Measurements from ENCODE around the gene TRMT5.

The TRMT5 gene

GRCh38 chr14:60933920-60934655, 46.8 kb downstream of the TRMT5 start:
- Histone ChIP-seq H3K4me2 (ENCODE audit: low read length) (no peak overlapping the region), H3K4me1 (ENCODE audit: control insufficient read depth in 1 of 2, insufficient read depth in 2 of 2, low read length in 2 of 2) (no peaks in the 10 kb centered on the region), H3K79me1 (ENCODE audit: low read length) (no peaks in the 10 kb centered on the region), H3K4me3 (ENCODE audit: low read depth, low read length) (no peak overlapping the region), H3K79me2 (ENCODE audit: control insufficient read depth, insufficient read depth, low read length, poor library complexity) (no peaks in the 10 kb centered on the region), H3K9ac (ENCODE audit: low read length) (no peak overlapping the region), H4K8ac (ENCODE audit: low read depth, low read length) (no peak overlapping the region), H3K27ac (ENCODE audit: low read depth, low read length) (no peak overlapping the region), H3K23ac (ENCODE audit: low read length) (no peak overlapping the region), H2BK120ac (ENCODE audit: insufficient read depth, low read length, poor library complexity) (no peak overlapping the region), H3K4ac (ENCODE audit: low read depth, low read length) (no peak overlapping the region), H3K18ac (ENCODE audit: low read length) (no peak overlapping the region), H3K14ac (ENCODE audit: low read length) (no peak overlapping the region), H3K9me3 (ENCODE audit: insufficient read depth, low read depth, low read length) (no peaks in the 10 kb centered on the region), H4K12ac (ENCODE audit: low read depth, low read length) (no peak overlapping the region), H2AFZ (ENCODE audit: insufficient read depth, low read length, poor library complexity) (no peak overlapping the region), H2AK5ac (ENCODE audit: low read length) (no peak overlapping the region), H4K91ac (ENCODE audit: low read depth, low read length) (no peak overlapping the region), H3K27me3 (ENCODE audit: insufficient read depth, low read length) (no peaks in the 10 kb centered on the region), H3K36me3 (ENCODE audit: control insufficient read depth in 1 of 2, insufficient read depth in 2 of 2, low read length in 2 of 2) (no peaks in the 10 kb centered on the region), H2BK5ac (ENCODE audit: low read depth, low read length, poor library complexity) (no peak overlapping the region), H2BK12ac (ENCODE audit: low read length) (no peak overlapping the region)
- WGBS (ENCODE audit: extremely low coverage, insufficient coverage, insufficient read length), result no CpG with 5 or more reads among the region's 8 CpGs
- no peak for DNase-seq

GRCh38 chr14:60931218-60931617, 49.7 kb downstream of the TRMT5 start:
- Histone ChIP-seq H3K9ac (ENCODE audit: low read length) (no peak overlapping the region), H3K4me2 (ENCODE audit: low read length) (no peak overlapping the region), H3K18ac (ENCODE audit: low read length) (no peak overlapping the region), H3K36me3 (ENCODE audit: control insufficient read depth in 1 of 2, insufficient read depth in 2 of 2, low read length in 2 of 2) (no peaks in the 10 kb centered on the region), H3K14ac (ENCODE audit: low read length) (no peak overlapping the region), H4K91ac (ENCODE audit: low read depth, low read length) (no peak overlapping the region), H3K23ac (ENCODE audit: low read length) (no peak overlapping the region), H4K8ac (ENCODE audit: low read depth, low read length) (no peak overlapping the region), H3K27me3 (ENCODE audit: insufficient read depth, low read length) (no peaks in the 10 kb centered on the region), H3K9me3 (ENCODE audit: insufficient read depth, low read depth, low read length) (no peaks in the 10 kb centered on the region), H2BK5ac (ENCODE audit: low read depth, low read length, poor library complexity) (no peak overlapping the region), H3K4me3 (ENCODE audit: low read depth, low read length) (no peak overlapping the region), H2BK120ac (ENCODE audit: insufficient read depth, low read length, poor library complexity) (no peak overlapping the region), H3K27ac (ENCODE audit: low read depth, low read length) (no peak overlapping the region), H2BK12ac (ENCODE audit: low read length) (no peak overlapping the region), H2AK5ac (ENCODE audit: low read length) (no peak overlapping the region), H3K4ac (ENCODE audit: low read depth, low read length) (no peak overlapping the region), H3K79me2 (ENCODE audit: control insufficient read depth, insufficient read depth, low read length, poor library complexity) (no peaks in the 10 kb centered on the region), H3K4me1 (ENCODE audit: control insufficient read depth in 1 of 2, insufficient read depth in 2 of 2, low read length in 2 of 2) (no peaks in the 10 kb centered on the region), H2AFZ (ENCODE audit: insufficient read depth, low read length, poor library complexity) (no peak overlapping the region), H3K79me1 (ENCODE audit: low read length) (no peaks in the 10 kb centered on the region), H4K12ac (ENCODE audit: low read depth, low read length) (no peak overlapping the region)
- no peak for DNase-seq
- no CpG with 5 or more reads among the region's 1 CpG for WGBS (ENCODE audit: extremely low coverage, insufficient coverage, insufficient read length)

GRCh38 chr14:60926002-60926401, 54.9 kb downstream of the TRMT5 start:
- Histone ChIP-seq H3K27ac (ENCODE audit: low read depth, low read length) (no peak overlapping the region), H2BK5ac (ENCODE audit: low read depth, low read length, poor library complexity) (no peak overlapping the region), H3K36me3 (ENCODE audit: control insufficient read depth in 1 of 2, insufficient read depth in 2 of 2, low read length in 2 of 2) (no peaks in the 10 kb centered on the region), H3K79me1 (ENCODE audit: low read length) (no peaks in the 10 kb centered on the region), H3K4me1 (ENCODE audit: control insufficient read depth in 1 of 2, insufficient read depth in 2 of 2, low read length in 2 of 2) (no peaks in the 10 kb centered on the region), H2AK5ac (ENCODE audit: low read length) (no peak overlapping the region), H3K27me3 (ENCODE audit: insufficient read depth, low read length) (no peaks in the 10 kb centered on the region), H3K18ac (ENCODE audit: low read length) (no peak overlapping the region), H3K9me3 (ENCODE audit: insufficient read depth, low read depth, low read length) (no peaks in the 10 kb centered on the region), H3K14ac (ENCODE audit: low read length) (no peak overlapping the region), H2BK12ac (ENCODE audit: low read length) (no peak overlapping the region), H4K12ac (ENCODE audit: low read depth, low read length) (no peak overlapping the region), H2AFZ (ENCODE audit: insufficient read depth, low read length, poor library complexity) (no peak overlapping the region), H3K4ac (ENCODE audit: low read depth, low read length) (no peak overlapping the region), H3K4me2 (ENCODE audit: low read length) (no peak overlapping the region), H3K4me3 (ENCODE audit: low read depth, low read length) (no peak overlapping the region), H3K9ac (ENCODE audit: low read length) (no peak overlapping the region), H3K79me2 (ENCODE audit: control insufficient read depth, insufficient read depth, low read length, poor library complexity) (no peaks in the 10 kb centered on the region), H3K23ac (ENCODE audit: low read length) (no peak overlapping the region), H4K8ac (ENCODE audit: low read depth, low read length) (no peak overlapping the region), H4K91ac (ENCODE audit: low read depth, low read length) (no peak overlapping the region), H2BK120ac (ENCODE audit: insufficient read depth, low read length, poor library complexity) (no peak overlapping the region)
- no peak for DNase-seq
- WGBS (ENCODE audit: extremely low coverage, insufficient coverage, insufficient read length), result no CpG with 5 or more reads among the region's 3 CpGs

GRCh38 chr14:60925286-60925685, 55.6 kb downstream of the TRMT5 start:
- Histone ChIP-seq H3K79me1 (ENCODE audit: low read length) (no peaks in the 10 kb centered on the region), H2AFZ (ENCODE audit: insufficient read depth, low read length, poor library complexity) (no peak overlapping the region), H4K8ac (ENCODE audit: low read depth, low read length) (no peak overlapping the region), H3K27me3 (ENCODE audit: insufficient read depth, low read length) (no peaks in the 10 kb centered on the region), H3K14ac (ENCODE audit: low read length) (no peak overlapping the region), H3K9me3 (ENCODE audit: insufficient read depth, low read depth, low read length) (no peaks in the 10 kb centered on the region), H3K79me2 (ENCODE audit: control insufficient read depth, insufficient read depth, low read length, poor library complexity) (no peaks in the 10 kb centered on the region), H4K12ac (ENCODE audit: low read depth, low read length) (no peak overlapping the region), H4K91ac (ENCODE audit: low read depth, low read length) (no peak overlapping the region), H3K23ac (ENCODE audit: low read length) (no peak overlapping the region), H3K9ac (ENCODE audit: low read length) (no peak overlapping the region), H3K36me3 (ENCODE audit: control insufficient read depth in 1 of 2, insufficient read depth in 2 of 2, low read length in 2 of 2) (no peaks in the 10 kb centered on the region), H3K4me3 (ENCODE audit: low read depth, low read length) (no peak overlapping the region), H2BK5ac (ENCODE audit: low read depth, low read length, poor library complexity) (no peak overlapping the region), H3K27ac (ENCODE audit: low read depth, low read length) (no peak overlapping the region), H2BK120ac (ENCODE audit: insufficient read depth, low read length, poor library complexity) (no peak overlapping the region), H2AK5ac (ENCODE audit: low read length) (no peak overlapping the region), H3K18ac (ENCODE audit: low read length) (no peak overlapping the region), H2BK12ac (ENCODE audit: low read length) (no peak overlapping the region), H3K4me1 (ENCODE audit: control insufficient read depth in 1 of 2, insufficient read depth in 2 of 2, low read length in 2 of 2) (no peaks in the 10 kb centered on the region), H3K4me2 (ENCODE audit: low read length) (no peak overlapping the region), H3K4ac (ENCODE audit: low read depth, low read length) (no peak overlapping the region)
- DNase-seq, result no peak
- WGBS (ENCODE audit: extremely low coverage, insufficient coverage, insufficient read length), result 100% methylated on average over 1 of the region's 1 CpG

Measured in trophoblast cell (in vitro differentiated cells and primary cell).